ENCODE data around the gene DNAH14.
"Not testable (repeated sequence)": the region's sequence is repeated elsewhere in the genome, so short reads cannot be mapped to it uniquely, and the experiment has no call there.

DNA sequence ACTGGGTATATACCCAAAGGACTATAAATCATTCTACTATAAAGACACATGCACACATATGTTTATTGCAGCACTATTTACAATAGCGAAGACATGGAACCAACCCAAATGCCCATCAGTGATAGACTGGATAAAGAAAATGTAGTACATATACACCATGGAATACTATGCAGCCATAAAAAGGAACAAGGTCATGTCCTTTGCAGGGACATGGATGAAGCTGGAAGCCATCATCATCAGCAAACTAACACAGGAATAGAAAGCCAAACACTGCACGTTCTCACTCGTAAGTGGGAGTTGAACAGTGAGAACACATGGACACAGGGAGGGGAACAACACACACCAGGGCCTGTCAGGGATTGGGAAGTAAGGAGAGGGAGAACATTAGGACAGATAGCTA lies 1.8 kb upstream of the DNAH14 start:
- TF ChIP-seq EZH2 (optimal IDR thresholded peaks at IDR 0.05; ENCODE audit: low read depth, low read length), result not testable (repeated sequence)
- TF ChIP-seq, protein P1, sequence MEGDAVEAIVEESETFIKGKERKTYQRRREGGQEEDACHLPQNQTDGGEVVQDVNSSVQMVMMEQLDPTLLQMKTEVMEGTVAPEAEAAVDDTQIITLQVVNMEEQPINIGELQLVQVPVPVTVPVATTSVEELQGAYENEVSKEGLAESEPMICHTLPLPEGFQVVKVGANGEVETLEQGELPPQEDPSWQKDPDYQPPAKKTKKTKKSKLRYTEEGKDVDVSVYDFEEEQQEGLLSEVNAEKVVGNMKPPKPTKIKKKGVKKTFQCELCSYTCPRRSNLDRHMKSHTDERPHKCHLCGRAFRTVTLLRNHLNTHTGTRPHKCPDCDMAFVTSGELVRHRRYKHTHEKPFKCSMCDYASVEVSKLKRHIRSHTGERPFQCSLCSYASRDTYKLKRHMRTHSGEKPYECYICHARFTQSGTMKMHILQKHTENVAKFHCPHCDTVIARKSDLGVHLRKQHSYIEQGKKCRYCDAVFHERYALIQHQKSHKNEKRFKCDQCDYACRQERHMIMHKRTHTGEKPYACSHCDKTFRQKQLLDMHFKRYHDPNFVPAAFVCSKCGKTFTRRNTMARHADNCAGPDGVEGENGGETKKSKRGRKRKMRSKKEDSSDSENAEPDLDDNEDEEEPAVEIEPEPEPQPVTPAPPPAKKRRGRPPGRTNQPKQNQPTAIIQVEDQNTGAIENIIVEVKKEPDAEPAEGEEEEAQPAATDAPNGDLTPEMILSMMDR (IDR thresholded peaks at IDR 0.05; ENCODE audit: low read length), result not testable (repeated sequence)

All from MM.1S (cell line).